Measurements from ENCODE around the gene KRT73.

The KRT73 gene

DNA sequence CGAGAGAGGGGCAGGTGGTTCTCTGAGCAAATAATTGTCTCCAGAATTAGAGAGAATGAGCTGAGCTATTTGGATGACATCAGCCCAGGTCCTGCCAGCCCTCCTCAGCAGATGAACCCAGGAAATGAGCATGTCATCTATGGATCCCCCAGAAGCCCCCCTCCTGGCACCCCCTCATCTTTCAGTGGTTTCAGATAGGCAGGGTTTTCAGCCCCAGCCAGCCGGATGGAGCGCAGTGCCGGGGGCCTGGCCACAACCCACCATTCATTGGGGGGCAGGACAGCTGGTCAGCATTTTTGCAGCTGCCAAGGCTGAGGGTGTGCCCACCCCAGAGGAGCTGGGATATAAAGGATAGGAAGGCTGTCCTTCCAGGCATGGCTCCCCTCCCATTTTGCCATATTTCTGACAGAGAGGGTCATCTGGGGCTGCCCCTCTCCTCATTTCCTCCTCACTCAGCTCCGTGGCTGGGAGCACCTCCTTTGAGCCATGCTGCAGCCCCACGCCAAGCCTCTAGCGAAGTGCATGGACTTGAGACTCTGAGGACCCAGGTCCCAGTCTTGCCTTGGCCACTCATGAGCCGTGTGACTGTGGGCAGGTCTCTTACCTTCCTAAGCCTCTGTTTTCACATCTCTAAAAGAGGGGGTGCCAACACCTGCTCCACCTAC is 59.4 kb downstream of the KRT73 start:
- no peak overlapping the region for H3K4me3 ChIP-seq (ENCODE audit: low read length)
- H3K36me3 ChIP-seq (ENCODE audit: insufficient read depth, low read length) = no peaks in the 10 kb centered on the region
- no peaks in the 10 kb centered on the region for H3K4me1 ChIP-seq (ENCODE audit: control insufficient read depth, insufficient read depth, low read length)
- H3K27me3 ChIP-seq (ENCODE audit: control insufficient read depth, insufficient read depth, low read length) = peaks cover 70% of the 10 kb centered on the region
- no peak overlapping the region for H3K4me2 ChIP-seq (ENCODE audit: low read length)
- no peaks in the 10 kb centered on the region for H3K9me3 ChIP-seq (replicated peaks; ENCODE audit: low read length)
- no peak overlapping the region for H3K9ac ChIP-seq (ENCODE audit: low read depth, low read length)

Measured in skeletal muscle satellite cell (primary cell).